T-helper 1 cell treated with Interleukin-12 subunit alpha and Interleukin-12 subunit beta and Interleukin-4 antibody, amounts not matched to agents 30 μg/mL and 1 μg/mL, for 36 hours (primary cell): ENCODE results near the gene MAGI1.

Experiments
- H3K27ac Mint-ChIP-seq: one replicate; pipeline ENCODE4 v1.8.0; 2021; ENCODE audit warnings: mild to moderate bottlenecking, mixed read lengths
- H3K27me3 Mint-ChIP-seq: one replicate; pipeline ENCODE4 v1.8.0; 2021; ENCODE audit warnings: low read depth, mixed read lengths
- H3K36me3 Mint-ChIP-seq: one replicate; pipeline ENCODE4 v1.8.0; 2021; ENCODE audit warnings: low read depth, mixed read lengths
- H3K4me1 Mint-ChIP-seq: one replicate; pipeline ENCODE4 v1.8.0; 2021; ENCODE audit warnings: low read depth, mixed read lengths
- H3K4me3 Mint-ChIP-seq: one replicate; pipeline ENCODE4 v1.8.0; 2021; ENCODE audit warnings: mild to moderate bottlenecking, moderate library complexity, mixed read lengths
- H3K9me3 Mint-ChIP-seq: one replicate; pipeline ENCODE4 v1.8.0; 2021; ENCODE audit warnings: mixed read lengths

MAGI1 gene

DNA sequence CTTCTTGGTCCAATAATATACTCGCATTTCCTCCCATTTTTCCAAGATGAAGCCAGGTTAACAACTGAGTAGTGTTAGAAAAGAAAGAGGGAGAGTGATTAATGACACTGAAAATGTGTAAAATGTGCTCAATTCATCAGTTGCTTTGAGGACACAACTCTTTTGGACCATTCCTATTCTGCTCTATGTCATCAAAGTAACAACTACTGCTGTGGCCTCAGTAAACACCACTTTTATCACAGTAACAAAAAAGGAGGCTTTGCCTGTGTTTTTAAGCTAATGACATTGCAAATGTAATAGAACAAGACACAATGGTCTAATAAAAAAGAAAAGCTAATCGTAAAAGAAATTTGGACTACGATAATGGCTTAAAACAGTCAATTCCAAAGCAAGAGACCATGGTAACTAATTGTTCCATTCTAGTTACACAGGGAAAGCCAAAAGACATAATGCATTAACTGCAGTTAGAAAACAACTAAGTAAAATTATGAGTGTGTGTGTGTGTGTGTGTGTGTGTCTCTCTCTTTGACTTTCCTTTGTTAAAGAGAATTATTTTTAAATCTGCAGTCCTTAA is 221.1 kb downstream of the MAGI1 start:
- Mint-ChIP-seq H3K27me3 (no peaks in the 10 kb centered on the region), H3K4me1 (no peaks in the 10 kb centered on the region), H3K4me3 (no peak overlapping the region), H3K9me3 (no peaks in the 10 kb centered on the region), H3K36me3 (no peaks in the 10 kb centered on the region), H3K27ac (no peak overlapping the region)

DNA sequence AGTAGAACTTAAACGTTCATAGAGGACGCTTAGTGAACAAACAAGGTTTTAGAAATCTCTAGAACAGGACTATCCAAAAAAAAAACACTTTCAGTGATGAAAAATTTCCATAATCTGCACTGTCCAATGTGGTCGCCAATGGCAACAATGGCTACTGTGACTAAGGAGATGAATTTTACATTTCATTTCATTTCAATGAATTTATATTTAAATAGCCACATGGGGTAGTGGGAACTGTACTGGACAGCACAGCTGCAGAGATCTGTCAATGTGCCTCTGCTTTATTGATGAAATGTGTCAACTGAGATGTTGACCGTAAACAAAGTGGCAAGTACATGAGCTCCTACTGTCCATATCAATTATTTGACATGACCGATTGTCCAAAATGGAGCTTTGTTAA is 222.5 kb downstream of the MAGI1 start:
- no peaks in the 10 kb centered on the region for H3K36me3 Mint-ChIP-seq
- H3K27ac Mint-ChIP-seq = no peak overlapping the region
- no peaks in the 10 kb centered on the region for H3K9me3 Mint-ChIP-seq
- H3K4me3 Mint-ChIP-seq = no peak overlapping the region
- H3K27me3 Mint-ChIP-seq = no peaks in the 10 kb centered on the region
- H3K4me1 Mint-ChIP-seq = no peaks in the 10 kb centered on the region

DNA sequence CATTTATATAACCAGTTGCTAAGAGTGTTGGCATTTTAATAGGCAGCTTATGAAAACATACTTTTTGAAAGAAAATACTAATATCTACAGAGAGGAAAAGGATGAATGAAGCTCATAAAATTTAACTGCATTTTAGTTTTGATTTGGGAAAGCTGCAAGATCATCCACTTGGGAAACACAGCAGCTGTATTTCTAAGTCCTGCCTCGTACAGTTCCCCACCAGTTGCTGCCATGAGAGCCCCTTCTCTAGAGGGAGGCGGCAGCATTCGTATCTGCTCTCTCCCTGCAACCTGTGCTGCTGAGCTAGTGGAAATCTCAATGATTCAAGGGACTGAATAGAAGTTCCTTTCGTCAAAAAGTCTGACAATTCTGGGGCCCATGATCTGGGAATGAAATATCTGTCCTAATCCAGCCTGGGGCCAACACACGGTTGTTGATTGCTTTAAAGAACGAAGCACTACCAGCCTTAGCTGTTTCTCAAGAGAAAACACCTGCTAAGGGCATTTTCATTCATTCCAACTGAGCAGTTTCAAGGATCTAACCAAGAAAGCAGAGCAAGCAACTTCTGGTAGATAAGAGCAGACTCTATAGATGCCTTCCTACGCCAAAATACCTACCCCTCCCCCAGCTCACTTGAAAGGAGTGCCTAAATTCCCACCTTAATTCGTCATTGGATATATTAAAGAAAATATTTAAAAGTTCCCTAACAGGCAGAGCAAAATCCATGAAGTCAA is 223.7 kb downstream of the MAGI1 start:
- Mint-ChIP-seq H3K4me1 (no peaks in the 10 kb centered on the region), H3K4me3 (no peak overlapping the region), H3K9me3 (no peaks in the 10 kb centered on the region), H3K27ac (no peak overlapping the region), H3K27me3 (no peaks in the 10 kb centered on the region), H3K36me3 (no peaks in the 10 kb centered on the region)

DNA sequence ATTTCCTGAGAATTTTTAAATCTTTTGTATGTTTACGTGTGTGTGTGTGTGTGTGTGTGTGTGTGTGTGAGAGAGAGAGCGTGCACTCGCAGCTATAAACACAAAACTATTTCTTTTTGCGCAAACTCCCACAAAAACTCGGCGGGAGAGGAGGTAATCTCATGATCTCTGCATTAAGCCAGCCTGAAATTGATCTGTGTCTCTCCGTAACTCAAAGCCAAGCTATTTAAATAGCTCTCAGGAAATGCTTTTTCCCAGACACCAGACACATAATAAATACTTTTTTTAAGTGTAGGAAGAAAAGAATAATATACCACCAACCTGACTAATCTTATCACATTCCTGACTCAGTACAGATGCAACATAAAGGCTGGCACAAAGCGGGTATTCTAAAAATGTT is 226.8 kb downstream of the MAGI1 start:
- Mint-ChIP-seq H3K9me3 (no peaks in the 10 kb centered on the region), H3K27me3 (no peaks in the 10 kb centered on the region), H3K4me1 (no peaks in the 10 kb centered on the region), H3K36me3 (no peaks in the 10 kb centered on the region), H3K4me3 (no peak overlapping the region), H3K27ac (no peak overlapping the region)

DNA sequence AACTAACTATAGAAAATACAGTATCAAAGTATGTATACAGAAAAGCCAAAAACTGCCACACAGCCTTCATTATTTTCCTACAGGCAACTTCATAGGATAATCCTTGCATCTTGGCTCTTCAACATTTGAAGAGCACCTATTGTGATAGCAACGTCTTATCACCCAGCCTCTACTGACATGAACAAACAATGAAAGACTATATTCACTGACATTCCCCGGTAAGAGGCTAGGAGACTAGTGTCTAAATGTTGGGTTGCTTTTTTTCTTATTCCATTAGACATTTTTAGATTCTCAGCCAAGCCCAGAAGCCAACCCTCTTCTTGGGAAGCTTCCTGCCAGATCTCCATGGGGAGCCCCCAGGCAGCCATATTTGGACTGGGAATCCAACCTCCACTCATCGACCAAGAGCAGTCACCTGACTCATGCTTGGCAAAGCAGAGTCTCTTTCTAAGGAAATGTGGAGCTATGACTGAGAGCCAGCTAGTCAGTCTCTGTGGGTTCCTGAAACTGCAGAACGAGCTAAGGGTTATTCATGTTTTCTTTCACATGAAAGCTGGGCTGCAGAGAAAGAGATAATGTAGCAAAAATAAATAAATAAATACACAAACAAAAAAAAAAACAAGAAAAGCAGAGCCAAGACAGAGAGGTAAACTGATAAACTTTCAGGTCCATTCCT is 227.5 kb downstream of the MAGI1 start:
- H3K9me3 Mint-ChIP-seq = no peaks in the 10 kb centered on the region
- no peak overlapping the region for H3K4me3 Mint-ChIP-seq
- H3K4me1 Mint-ChIP-seq = no peaks in the 10 kb centered on the region
- no peaks in the 10 kb centered on the region for H3K27me3 Mint-ChIP-seq
- H3K27ac Mint-ChIP-seq = no peak overlapping the region
- H3K36me3 Mint-ChIP-seq = no peaks in the 10 kb centered on the region

DNA sequence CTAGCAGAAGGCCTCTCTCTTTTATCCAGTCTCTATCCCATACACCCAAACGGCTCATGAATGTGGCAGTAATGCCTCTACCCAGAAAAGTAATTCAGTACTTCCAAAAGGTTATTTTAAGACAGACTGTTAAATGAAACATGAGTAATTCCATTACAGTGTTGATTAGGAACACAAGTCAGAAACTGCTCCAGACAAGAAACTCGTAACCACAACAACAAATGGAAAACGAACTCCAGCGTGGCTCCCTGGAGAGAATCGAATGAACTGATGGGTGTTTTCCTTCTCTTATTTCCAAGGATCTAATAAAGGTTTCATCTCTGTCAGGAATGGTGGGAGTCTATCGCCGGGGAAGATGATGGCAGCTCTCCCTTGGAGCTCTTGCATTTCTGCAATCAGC is 228.4 kb downstream of the MAGI1 start:
- Mint-ChIP-seq H3K9me3 (no peaks in the 10 kb centered on the region), H3K27ac (no peak overlapping the region), H3K4me1 (no peaks in the 10 kb centered on the region), H3K27me3 (no peaks in the 10 kb centered on the region), H3K4me3 (no peak overlapping the region), H3K36me3 (no peaks in the 10 kb centered on the region)

DNA sequence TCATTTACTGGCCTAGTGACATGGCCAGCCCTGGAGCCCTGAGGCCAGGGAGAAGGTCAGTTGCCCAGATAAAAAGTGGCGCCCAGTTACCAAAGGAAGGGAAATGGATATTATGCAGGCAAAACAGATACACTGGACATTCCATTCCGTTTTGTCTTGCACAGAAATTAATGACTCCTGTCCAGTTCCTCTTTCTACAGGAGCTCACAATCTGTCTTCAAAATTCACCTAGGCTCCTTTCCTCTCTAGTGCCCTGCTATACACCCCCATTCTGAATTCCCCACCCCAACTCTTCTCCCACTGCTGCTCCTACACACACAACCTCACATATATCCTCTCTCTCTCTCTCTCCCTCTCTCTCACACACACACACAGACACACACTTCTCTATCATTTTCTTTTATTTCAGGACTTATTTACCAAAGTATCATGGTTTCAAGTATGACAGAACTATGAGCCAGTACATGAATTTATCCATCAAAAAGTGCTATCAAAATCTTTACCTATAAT is 229.0 kb downstream of the MAGI1 start:
- no peaks in the 10 kb centered on the region for H3K9me3 Mint-ChIP-seq

DNA sequence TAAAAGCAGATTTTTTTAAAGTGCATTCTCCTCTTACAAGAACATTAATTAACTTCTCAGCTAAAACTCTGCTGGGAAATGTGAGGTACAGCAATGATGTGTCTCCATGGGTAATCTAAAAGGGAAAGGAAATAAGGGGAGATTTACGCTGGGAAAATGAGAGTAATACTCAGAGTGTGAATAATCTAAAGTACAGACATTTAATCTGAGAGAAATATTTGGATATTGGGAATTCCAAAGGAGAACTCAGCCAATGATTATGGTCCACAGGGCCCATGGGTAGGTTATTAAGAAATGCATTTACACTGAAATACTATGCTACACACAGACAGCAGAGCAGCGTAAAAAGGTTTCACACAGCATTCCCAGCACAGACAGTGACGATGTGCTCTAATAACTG is 229.9 kb downstream of the MAGI1 start:
- H3K4me1 Mint-ChIP-seq = no peaks in the 10 kb centered on the region
- no peaks in the 10 kb centered on the region for H3K9me3 Mint-ChIP-seq
- no peak overlapping the region for H3K4me3 Mint-ChIP-seq
- no peaks in the 10 kb centered on the region for H3K27me3 Mint-ChIP-seq
- H3K27ac Mint-ChIP-seq = no peak overlapping the region
- no peaks in the 10 kb centered on the region for H3K36me3 Mint-ChIP-seq

More for the DNA sequence above, 229.0 kb downstream of the MAGI1 start:
- no peaks in the 10 kb centered on the region for H3K4me1 Mint-ChIP-seq
- no peak overlapping the region for H3K4me3 Mint-ChIP-seq
- H3K36me3 Mint-ChIP-seq = no peaks in the 10 kb centered on the region
- H3K27ac Mint-ChIP-seq = no peak overlapping the region
- no peaks in the 10 kb centered on the region for H3K27me3 Mint-ChIP-seq

DNA sequence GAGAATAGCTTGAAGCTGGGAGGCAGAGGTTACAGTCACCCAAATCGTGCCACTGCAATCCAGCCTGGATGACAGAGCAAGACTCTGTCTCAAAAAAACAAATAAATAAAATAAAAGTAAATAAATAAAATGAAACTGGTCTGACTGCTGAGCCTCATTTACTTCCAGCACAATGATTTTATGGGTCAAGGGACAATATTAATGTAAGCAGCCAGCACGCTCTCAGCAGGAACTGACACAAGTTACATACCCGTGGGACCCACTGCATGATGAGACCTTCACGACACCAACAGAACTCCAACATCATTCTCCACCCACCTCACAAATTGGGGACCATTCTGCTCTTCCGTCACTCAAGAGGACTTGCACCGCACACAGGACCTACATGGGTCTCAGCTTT is 230.3 kb downstream of the MAGI1 start:
- Mint-ChIP-seq H3K36me3 (no peaks in the 10 kb centered on the region), H3K4me3 (no peak overlapping the region)

DNA sequence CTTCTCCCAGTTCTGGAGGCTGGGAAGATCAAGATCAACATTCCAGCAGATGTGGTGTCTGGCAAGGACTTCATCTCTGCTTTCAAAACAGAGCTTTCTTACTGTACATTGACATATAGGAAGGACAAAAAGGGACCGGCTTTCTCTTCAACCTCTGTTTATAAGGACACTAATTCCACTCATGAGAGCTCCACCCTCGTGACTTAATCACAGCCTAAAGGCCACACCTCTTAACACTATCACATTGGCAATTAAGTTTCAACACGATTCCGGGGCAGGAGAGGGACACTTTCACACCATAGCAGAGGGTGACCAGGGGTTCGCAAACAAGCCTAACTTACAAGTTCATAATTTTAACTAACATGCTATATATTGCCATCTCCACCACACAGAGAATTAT is 231.5 kb downstream of the MAGI1 start:
- Mint-ChIP-seq H3K9me3 (no peaks in the 10 kb centered on the region), H3K4me3 (no peak overlapping the region), H3K27ac (no peak overlapping the region), H3K4me1 (no peaks in the 10 kb centered on the region), H3K36me3 (no peaks in the 10 kb centered on the region), H3K27me3 (no peaks in the 10 kb centered on the region)

More for the DNA sequence above, 230.3 kb downstream of the MAGI1 start:
- Mint-ChIP-seq H3K4me1 (no peaks in the 10 kb centered on the region), H3K9me3 (no peaks in the 10 kb centered on the region), H3K27me3 (no peaks in the 10 kb centered on the region), H3K27ac (no peak overlapping the region)

DNA sequence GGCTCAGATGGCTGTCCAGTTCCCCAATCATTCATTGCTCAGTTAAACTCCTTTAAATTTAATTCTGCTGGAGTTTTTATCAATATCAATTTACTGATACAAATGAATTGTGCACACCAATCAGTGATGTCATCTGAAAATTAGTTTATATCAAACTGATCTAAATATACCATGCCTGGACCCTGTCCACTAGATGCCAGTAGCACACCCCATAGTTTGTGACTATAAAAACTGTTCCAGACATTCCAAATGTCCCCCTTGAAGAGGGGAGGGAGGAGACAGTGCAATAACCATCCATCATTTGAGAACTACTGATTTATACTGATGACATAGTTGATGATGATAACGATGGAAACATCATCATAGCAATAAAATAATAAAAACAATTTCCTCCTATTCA is 232.1 kb downstream of the MAGI1 start:
- Mint-ChIP-seq H3K9me3 (no peaks in the 10 kb centered on the region), H3K4me3 (no peak overlapping the region), H3K27ac (no peak overlapping the region), H3K36me3 (no peaks in the 10 kb centered on the region), H3K4me1 (no peaks in the 10 kb centered on the region), H3K27me3 (no peaks in the 10 kb centered on the region)

DNA sequence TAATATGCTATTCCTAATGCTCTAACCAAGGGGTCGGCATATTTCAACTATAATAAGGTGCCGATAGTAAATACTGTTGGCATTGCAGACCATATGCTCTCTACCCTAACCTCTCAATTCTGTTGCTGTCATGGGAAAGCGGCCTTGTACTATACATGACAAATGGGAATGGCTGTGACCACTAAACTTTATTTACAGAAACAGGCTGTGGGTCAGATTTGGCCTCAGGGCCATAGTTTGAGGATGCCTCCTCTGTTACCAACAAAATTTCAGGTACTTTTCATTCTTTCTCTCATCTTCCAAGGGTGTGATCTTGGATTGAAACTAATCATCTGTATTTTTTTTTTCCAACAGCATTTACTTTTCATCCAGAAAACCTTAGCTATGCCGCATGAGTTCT is 242.0 kb downstream of the MAGI1 start:
- Mint-ChIP-seq H3K4me1 (no peaks in the 10 kb centered on the region), H3K4me3 (no peak overlapping the region), H3K27ac (no peak overlapping the region), H3K9me3 (no peaks in the 10 kb centered on the region), H3K27me3 (no peaks in the 10 kb centered on the region), H3K36me3 (no peaks in the 10 kb centered on the region)

DNA sequence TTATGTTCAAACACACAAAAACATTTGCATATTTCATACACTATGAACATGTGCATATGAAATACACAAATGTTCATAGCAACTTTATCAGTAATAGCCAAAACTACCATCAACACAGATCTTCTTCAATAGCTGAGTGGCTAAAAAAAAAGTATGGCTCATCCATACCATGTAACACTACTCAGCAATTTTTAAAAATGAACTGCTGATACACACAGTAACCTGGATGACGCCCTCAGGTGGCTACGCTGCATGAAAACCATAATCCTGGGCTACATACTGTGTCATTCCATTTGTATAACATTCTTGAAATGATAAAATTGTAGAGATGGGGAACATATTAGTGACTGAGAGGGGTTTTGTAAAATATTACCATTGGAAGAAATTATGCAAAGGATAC is 243.6 kb downstream of the MAGI1 start:
- Mint-ChIP-seq H3K4me1 (no peaks in the 10 kb centered on the region), H3K4me3 (no peak overlapping the region), H3K36me3 (no peaks in the 10 kb centered on the region), H3K27me3 (no peaks in the 10 kb centered on the region), H3K27ac (no peak overlapping the region), H3K9me3 (no peaks in the 10 kb centered on the region)

DNA sequence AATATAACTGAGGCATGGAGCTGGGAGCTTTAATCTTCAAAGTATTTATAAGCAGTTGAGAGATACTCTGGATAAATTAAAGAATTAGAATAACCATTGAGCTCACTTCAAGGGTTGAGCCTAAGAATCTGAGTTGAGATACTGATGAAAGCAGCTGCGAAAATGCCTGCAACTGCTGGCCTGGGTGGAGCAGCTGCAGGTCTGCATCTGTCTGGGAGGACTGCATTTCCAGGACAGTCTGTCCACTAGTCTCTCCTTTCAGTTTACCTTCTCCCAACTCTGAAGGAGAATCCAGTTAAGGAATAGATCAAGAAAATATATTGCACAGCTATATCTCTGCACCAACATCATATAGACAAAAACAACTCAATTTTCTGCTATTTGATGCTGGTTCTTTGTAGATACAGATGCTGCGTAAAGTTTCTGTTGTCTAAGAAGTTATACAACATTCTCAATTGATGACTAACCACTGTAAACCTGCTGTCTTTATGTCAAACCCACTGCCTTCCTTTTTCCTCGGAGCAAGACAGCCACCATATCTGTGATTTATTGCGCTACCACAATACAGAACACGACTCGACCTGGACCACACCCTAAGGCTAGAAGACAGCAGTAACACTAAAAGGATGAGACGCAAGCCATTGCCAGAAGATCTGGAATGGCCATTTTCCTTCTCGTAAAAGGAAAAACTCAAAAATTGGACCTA is 245.1 kb downstream of the MAGI1 start:
- H3K4me3 Mint-ChIP-seq = no peak overlapping the region
- H3K9me3 Mint-ChIP-seq = no peaks in the 10 kb centered on the region
- H3K36me3 Mint-ChIP-seq = no peaks in the 10 kb centered on the region
- H3K27ac Mint-ChIP-seq = no peak overlapping the region
- no peaks in the 10 kb centered on the region for H3K27me3 Mint-ChIP-seq
- H3K4me1 Mint-ChIP-seq = no peaks in the 10 kb centered on the region

DNA sequence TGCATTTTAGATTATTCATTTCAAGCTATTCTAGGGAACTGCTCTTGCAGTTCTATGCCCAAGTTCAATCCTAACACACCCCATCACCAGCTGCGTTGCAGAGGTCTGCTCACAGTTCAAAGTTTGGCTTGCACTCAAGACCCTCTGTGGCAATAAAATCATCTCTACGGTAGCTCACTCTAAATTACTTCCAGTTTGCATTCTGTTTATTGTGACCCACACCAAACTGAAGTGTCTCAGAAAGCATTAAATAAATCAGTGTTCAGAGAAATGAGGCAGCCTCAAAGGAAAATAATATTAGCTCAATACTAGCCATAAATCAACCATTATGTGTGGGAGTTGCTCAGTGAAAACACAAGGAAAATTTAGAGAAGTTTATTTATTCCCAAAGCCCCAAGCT is 250.3 kb downstream of the MAGI1 start:
- no peaks in the 10 kb centered on the region for H3K4me1 Mint-ChIP-seq

More for the DNA sequence above, 250.3 kb downstream of the MAGI1 start:
- Mint-ChIP-seq H3K9me3 (no peaks in the 10 kb centered on the region), H3K27me3 (no peaks in the 10 kb centered on the region), H3K4me3 (no peak overlapping the region), H3K27ac (no peak overlapping the region), H3K36me3 (no peaks in the 10 kb centered on the region)
